ENCODE data around the gene USP49.
"Not testable (repeated sequence)": the region's sequence is repeated elsewhere in the genome, so short reads cannot be mapped to it uniquely, and the experiment has no call there.

USP49 gene

DNA sequence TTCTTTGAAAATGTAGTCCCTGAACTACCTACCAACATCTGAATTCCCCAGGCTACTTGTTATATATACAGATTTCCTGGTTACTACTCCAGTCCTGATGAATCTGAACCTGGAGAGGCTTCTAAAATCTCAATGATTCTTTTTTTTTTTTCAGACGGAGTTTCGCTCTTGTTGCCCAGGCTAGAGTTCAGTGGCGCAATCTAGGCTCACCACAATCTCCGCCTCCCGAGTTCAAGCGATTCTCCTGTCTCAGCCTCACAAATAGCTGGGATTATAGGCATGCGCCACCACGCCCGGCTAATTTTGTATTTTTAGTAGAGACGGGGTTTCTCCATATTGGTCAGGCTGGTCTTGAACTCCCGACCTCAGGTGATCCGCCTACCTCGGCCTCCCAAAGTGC, 83.2 kb downstream of the USP49 start:
- DNase-seq (ENCODE audit: low spot score), result not testable (repeated sequence)

DNA sequence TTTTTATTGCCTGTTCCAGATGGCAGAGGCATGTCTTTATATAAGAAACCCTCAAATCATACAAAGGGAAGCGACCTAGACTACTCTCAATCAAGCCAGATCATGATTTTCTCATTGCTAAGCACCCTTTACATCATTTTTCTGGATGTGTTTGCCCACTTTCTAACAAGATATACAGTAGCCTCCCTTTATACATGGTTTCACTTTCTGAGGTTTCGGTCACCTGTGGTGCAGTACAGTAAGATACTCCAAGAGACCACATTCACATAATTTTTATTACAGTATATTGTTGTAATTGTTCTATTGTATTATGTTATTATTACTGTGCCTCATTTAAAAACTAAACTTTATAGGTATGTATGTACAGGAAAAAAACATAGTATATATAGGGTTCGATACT, 84.1 kb downstream of the USP49 start:
- no peak for DNase-seq (ENCODE audit: low spot score)

DNA sequence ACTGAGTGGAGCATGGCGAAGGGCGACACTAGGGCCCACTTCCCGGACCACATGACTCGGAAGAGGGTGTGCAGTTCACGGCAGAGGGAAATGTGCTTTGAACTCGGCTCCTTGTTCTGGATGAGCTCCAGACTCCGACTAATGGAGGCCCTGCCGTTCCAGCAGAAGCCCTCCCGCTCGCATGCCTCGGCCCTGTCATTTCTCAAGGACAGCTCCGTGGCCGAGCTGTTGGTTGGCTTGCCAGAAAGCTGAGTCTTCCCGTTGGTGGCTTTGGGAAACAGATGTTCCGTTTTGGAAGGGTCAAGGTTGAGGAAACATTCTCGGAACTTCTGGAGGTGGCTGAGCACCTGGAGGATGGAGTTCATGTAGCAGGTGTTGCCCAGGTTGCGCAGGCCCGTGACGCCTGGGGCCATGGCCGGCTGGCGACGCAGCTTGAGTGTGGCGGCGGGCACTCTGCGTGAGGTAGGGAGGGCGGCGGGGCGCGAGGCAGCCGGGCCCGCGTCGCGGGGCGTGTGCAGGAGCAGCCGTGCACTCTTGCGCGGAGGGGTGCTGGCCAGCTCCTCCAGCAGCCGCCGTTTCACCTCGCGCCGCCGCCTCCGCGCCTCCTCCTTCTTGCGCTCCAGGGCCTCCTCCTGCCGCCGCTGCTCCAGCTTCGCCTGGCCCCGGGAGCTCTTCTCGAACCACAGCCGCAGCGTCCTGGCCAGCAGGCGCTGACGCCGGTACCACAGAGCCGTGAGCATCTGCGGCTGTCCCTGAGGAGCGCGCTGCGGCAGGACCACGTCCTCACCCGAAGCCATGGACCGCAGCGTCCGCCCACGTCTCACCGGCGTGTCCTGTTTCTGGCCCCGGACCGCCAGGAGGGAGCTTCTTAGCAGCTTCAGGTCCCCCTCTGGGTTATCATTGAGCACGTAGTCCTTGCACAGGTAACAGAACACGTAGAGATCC, 89.1 kb downstream of the USP49 start:
- no peak for DNase-seq (ENCODE audit: low spot score)

DNA sequence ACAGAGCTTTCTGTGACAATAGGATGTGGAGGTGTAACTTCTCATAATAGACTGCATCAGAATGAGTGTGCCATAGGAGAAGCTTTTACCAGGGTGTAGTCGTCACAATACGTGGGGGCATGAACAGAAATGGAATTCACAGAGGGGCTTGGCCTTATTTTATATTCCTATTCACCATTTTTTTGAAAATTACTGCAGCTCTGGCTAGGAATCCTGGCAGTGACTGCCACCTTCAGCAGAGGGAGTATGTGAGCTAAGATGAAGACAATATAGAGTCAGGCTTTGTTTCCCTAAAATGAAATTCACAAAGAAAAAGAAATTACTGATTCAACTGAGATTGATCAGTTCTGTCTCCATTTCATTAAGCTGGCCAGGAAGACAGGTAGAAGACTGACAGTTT, 93.8 kb downstream of the USP49 start:
- DNase-seq (ENCODE audit: low spot score), result no peak

DNA sequence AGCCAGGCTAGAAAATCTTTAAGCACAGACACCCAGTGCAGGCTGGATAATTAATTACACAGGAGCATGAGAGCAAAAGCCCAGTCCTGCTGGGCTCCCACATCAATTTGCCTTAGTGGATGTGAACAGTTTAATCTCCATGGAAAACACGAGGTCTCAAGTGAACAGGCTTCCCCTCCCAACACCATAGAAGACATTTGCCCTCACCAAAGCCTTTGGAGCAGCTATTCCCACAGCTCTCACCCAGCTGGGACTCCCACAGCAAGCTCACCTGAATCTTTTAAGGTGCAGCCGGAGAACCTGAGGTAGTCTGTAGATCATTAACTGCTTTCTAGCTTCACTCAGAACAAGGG, 95.6 kb downstream of the USP49 start:
- no peak for DNase-seq (ENCODE audit: low spot score)

DNA sequence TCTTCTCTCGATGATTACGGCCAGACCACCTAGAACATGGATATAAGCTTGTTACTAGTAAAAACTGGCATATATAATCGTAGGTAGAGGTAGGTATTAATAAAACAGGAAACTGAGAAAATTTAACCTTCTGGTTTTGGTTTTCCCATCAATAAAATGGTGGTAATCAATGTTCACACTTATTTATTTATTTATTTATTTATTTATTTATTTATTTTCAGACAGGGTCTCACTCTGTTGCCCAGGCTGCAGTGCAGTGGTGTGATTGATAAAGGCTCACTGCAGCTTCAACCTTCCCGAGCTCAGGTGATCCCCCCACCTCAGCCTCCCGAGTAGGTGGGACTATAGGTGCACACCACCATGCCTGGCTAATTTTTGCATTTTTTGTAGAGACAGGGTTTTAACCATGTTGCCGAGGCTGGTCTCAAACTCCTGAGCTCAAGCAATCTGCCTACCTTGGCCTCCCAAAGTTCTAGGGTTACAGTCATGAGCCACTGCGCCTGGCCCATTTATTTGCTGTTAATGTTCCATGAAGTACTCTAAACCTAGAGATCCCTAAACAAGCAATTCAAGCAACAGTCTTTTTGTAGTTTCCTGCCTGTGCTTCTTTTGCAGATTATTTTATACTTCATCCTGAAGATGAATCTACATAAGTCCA, 96.1 kb downstream of the USP49 start:
- no peak for DNase-seq (ENCODE audit: low spot score)

DNA sequence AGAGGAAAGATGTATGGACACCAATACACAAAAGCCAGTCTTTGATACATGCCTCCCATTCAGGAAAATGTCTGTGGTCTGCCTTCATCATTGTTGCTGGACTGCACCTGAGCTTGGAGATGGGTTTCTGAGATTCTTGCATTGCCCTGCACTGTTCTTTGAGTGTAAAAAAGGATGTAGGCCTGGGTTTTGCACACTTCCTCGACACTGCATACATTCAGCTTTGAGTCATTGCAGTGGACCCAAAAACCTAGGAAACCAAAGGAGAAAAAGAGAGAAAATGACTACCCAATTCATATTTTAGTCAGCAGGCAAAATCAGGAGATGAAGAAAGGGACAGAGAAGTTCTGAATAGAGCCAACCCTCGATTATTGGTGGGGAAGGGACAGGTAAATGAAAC, 98.7 kb downstream of the USP49 start:
- DNase-seq (ENCODE audit: low spot score), result no peak

DNA sequence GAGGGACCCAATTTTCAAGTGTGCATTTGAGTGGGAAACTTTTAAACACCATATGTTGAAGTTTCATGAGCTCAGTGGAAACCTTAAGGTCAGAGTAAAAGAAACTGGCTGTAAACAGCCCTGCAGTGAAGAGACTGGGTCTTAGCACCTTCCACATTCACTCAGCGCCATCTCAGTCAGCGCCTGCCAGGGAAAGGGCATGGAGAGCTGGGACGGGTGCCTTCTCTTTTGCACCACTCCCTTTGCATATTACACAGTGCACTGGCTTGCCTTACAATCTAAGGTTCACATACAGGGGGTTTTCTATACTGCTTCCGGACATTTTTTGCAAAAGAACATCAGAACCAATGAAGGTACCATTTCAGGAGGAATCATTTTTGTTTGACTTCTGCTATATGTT, 103.2 kb downstream of the USP49 start:
- no peak for DNase-seq (ENCODE audit: low spot score)

DNA sequence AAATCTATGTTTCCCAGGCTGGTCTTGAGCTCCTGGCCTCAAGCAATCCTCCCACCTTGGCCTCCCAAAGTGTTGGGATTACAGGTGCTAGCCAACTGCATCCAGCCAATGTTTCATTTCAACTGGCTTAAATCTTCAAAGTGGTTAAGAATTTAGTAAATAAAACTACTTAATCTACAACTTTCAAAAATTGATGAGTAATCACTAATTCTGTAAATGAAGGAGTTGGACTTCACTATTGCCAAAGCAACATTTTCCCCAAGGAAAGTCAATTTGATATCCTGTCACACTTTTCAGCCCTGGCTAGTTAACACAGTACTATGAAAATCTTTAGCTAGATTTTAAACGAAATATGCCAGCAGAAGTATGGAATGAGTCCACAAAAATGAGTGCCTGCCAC, 103.9 kb downstream of the USP49 start:
- no peak for DNase-seq (ENCODE audit: low spot score)

DNA sequence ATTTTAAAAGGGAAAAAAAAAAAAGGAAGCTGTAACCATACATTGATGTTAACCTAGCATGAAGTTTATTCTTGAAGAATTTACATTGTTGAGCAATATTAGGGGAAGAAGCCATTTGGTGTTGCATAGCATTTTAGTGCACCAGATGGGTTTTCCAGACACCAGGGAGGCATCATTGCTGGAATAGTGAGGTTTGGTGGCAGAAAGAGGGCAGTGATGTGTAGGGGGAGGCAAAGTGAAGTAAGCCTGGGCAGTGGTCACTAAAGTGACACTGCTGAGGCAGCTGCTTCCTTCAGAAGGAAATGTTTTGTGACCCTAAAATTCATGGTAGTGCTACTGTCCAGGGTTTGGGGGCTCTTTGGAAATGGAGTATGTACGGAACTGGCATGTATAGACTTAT, 105.1 kb downstream of the USP49 start:
- no peak for DNase-seq (ENCODE audit: low spot score)

DNA sequence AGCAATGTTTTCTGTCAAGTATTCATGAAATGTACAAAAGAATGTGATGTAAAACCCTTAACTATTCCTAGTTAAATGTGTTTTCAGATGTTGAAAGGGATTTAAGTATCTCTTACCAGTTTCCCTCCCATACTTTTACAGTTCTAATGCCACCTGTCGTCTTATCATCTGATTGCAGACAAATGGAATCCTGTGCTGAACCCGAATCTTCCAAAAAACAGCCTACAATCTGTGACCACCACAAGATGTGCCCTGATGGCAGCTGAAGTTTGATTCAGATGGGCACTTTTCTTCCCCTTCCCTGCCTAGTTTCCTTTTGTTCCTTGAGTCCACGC, 105.8 kb downstream of the USP49 start:
- no peak for DNase-seq (ENCODE audit: low spot score)

DNA sequence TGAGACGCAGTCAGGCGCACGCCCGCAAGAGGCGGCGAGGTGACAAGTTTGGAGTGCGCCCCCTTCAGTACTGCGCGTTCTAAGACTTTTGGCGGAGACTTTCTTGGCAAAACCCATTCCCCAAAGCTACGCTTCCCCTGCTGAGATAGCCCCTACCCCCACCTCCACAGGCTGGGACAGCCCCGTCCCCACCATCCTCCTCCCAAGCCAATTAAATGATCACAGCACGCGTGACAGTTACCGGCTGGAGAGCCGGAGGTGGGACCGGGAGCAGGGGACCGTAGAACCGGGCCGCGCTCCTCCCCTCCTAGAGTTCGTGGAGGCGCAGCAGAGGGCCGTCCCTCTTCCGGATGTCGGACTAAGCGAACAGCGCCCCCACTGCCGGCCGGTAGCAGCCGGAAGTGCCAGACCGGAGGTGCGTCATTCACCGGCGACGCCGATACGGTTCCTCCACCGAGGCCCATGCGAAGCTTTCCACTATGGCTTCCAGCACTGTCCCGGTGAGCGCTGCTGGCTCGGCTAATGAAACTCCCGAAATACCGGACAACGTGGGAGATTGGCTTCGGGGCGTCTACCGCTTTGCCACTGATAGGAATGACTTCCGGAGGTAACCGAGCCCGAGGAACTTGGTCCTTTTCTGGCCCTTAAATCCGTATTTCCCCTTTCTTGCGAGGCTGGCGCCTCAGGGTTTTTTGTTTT, 107.8 kb downstream of the USP49 start, which contains the start of gene TOMM6:
TSS of gene TOMM6 (plus strand) at position 476 of the 699 bp plus-strand sequence. CDS start at position 480, 4 bp downstream.
- peak; percentile 87 for DNase-seq (ENCODE audit: low spot score)

DNA sequence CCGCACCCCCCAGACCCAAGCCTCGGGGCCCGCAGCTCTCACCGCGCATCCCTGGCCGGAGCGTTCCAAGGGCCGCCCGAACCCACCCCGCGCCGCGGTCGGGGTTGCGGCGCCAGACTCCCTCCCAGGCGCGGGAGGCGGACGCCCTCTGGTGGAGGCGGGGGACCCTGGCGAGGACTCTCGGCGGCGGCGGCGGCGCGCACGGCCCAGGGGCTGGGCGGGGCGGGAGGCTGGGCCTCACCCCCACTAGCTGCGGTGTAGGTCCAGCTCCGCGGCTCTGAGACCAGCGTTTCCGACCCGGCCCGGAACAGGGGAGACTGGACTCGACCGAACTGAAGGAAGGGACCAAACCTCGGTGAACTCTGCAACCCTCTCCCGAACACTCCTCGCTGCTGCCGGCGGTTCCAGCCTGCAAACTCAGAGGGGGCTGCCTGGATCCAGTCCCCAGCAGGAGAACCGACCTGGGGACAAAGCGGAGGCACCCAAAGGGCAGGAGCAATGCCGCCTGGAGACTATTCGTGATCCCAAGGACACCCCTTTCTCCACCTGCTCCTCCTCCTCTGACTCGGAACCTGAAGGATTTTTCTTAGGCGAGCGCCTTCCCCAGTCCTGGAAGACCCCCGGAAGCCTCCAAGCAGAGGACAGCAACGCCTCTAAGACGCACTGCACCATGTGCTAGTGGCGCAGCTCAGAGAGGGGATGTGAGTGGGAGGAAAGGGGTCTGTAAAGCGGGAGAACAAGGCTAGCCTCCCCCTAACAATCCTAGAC, 108.5 kb downstream of the USP49 start:
- peak; percentile 90 for DNase-seq (ENCODE audit: low spot score)

DNA sequence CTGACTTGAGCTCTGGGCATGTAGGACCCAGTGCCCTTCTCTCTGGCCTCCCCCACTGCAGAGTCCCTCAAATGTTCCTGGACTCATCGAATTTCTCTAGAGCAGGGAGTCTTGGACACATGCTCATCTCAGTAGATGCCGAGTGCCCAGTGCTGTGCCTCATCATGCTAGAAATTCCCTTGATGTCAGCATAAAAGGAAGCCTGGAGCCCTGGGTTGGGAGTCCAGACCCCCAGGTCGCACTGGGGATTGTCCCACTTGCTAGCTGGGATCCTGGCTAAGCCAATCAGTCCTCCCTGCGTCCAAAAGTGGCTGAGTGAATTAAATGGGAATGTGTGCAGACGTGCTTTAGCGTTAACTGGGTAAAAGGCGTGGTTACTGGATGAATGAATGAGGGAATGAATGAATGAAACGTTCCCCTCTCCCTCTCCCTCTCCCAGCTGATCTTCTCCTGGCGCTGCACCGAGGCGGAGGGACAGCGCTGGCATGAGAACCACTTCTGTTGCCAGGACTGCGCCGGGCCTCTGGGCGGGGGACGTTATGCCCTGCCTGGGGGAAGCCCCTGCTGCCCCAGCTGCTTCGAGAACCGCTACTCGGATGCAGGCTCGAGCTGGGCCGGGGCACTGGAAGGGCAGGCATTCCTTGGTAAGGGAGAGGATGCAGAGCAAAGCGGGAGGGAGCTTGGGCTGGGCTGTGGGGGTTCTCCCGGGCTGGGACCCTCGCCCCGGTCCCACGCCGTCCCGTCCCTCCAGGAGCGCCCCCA, 109.3 kb downstream of the USP49 start:
- peak; percentile 49 for DNase-seq (ENCODE audit: low spot score)

DNA sequence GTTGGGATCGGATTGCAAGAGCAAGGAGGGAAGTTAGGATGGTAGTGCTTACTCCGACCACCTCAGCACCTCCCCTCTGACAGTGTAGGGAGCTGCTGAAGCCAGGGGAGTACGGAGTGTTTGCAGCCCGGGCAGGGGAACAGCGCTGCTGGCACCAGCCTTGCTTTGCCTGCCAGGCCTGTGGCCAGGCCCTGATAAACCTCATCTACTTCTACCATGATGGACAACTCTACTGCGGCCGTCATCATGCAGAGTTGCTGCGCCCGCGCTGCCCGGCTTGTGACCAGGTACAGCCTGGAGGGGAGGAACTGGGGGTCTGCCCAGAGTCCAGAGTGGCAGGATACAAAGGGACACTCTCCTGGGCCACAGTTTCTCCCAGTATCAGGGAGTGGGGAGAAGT, 109.9 kb downstream of the USP49 start:
- no peak for DNase-seq (ENCODE audit: low spot score)

DNA sequence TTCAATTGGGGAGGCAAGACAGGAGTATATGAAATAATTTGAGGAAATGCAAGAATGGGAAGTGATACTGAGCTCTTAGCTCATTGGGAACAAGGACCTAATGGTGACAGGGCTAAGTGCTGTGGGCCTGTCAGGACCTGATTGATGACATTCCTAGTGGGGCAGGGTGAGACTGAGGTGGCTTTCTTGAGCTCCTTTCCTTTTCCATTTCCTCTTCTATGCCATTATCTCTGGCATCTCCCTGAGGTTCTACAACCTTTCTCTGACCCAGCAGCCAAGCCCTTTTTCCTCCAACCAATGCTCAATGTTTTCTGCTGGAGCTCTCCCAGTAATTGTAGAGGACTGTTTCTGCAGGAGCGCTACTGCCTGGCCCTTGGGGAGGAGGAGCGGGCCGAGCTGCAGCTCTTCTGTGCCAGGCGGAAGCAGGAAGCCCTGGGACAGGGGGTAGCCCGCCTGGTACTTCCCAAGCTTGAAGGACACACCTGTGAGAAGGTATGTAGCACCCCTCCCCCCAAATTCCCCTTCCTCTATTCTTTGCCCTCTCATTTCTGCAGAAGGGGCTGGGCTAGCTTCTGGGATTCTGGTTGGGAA, 110.5 kb downstream of the USP49 start:
- no peak for DNase-seq (ENCODE audit: low spot score)

DNA sequence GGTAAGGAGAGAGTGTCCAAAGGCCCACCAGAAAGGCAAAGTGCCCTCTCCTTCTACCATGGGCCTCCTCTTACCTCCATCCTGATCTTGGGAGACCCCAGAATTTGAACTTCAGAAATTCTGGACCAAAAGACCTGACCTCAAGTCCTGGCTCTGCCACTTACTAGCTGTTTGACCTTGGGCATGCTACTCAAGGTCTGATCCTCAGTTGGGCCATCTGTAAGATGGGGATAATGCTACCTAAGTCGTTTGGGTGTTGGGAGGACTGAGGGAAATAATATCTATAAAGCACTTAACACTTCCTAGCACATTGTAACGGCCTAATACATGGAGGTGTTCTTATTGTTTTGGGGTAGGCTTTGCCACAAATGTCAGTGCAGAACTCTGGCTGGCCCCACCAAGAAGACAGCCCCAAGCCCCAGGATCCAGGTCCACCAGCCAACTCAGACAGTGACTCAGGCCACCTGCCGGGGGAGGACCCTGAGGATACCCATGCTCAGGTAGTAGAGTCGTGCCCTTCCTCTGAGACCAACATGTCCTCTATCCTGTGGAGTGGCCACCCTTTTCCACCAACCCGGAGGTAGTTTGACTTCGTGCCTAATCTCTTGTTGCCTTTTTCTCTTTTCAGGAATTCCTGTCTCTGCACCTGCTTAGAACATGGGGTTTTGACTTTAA, 111.9 kb downstream of the USP49 start:
- DNase-seq (ENCODE audit: low spot score), result no peak

DNA sequence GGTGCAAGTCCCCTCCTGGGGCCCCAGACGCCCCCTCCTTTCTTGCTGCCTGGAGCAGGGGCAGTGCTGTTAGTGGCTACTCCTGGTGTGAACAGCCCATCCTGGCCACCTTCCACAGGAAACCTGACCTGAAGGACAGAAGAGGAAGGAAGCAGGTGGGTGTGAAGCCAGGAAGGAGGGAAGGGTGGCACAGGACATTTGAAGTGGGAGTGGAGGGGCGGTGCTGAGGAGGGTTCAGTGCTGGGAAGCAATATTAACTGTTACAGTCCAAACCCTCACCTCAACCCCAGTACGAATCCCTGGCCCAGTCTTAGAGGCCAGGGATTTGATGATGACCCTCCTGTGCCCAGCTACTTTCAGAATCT, 113.8 kb downstream of the USP49 start:
- no peak for DNase-seq (ENCODE audit: low spot score)

DNA sequence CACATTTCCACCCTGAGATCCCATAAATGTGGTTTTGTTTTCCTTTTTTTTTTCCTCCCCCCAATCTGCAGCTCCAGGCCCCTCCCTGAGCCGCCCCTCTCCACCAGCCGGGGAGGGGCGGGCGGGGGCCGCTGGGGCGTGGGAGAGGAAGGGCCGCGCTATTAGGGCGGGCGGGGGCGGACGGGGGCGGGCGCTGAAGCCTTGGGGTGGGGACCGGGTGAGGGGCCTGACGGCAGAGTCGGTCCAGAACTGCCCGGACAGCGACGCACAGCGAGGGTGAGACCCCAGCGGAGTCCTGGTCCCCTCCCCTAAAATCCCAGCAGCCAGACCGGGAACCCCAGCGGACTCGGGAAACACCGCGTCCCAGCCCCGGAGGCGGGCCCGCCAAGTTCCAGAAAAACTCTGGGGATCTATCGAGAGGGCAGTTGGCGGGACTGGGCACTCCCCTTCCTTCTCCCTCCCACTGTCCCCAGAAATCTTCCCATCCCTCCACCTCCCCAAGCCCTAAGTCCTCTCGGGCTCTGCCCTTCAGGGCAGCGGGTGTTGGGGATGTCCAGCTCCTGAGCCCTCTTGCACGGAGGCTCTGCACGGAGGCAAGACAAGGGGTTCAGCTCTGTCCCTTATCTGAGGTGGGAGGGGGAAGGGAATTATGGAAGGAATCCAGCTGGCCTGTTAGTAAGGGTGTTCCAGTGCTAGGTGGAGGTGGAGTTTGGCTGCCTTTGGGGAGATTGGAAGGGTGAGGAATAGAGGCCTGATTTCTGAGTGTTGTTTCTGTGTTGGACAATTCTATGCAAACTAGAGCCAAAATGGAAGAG, 114.4 kb downstream of the USP49 start, which contains the start of gene PRICKLE4:
TSS of gene PRICKLE4 (plus strand) at position 232 of the 815 bp plus-strand sequence. CDS start 2,692 bp downstream, outside the sequence.
- DNase-seq (ENCODE audit: low spot score), result no peak

Measured in iPS-NIHi11 (cell line).